B cell (primary cell): ENCODE results near the gene SYCE3. TPM values are rescaled to one million over a fixed set of nuclear protein-coding genes. Genes with fewer than 3 reads are reported as not detected.

Experiments used
- ATAC-seq: fragments of 200-7000 bp; cut with Tn5 transposase; one replicate; pipeline ENCODE4 v1.10.0; 2021; ENCODE audit warnings: low read depth, mild to moderate bottlenecking, moderate number of reproducible peaks, moderate library complexity
- CTCF ChIA-PET: fragments of 350-600 bp; sonication (Branson Sonifier 250); formaldehyde crosslinking; loops from one replicate; lab custom pipeline; 2021; ENCODE audit warnings: antibody characterized with exemption, inconsistent platforms; lab: Charles Lee
- POLR2A ChIA-PET: fragments of 350-600 bp; sonication (Branson Sonifier 250); formaldehyde crosslinking; loops from one replicate; lab custom pipeline; 2021; ENCODE audit warnings: antibody characterized with exemption; lab: Charles Lee
- DNase-seq: peaks from one replicate; pipeline ENCODE4 v3.0.0; 2013
- H2AFZ ChIP-seq: 2 replicates; pipeline ENCODE4 v1.6.1; 2012; ENCODE audit warnings: mild to moderate bottlenecking, low read depth, low read length; ENCODE audit not compliant: insufficient read depth, poor library complexity, severe bottlenecking
- H3K27ac ChIP-seq, 2 donors: 1 replicate in 1 of 2; 2 replicates in 1 of 2; pipeline ENCODE4 v1.5.1; 2012 to 2013; ENCODE audit warnings: low read length in 2 of 2, mild to moderate bottlenecking in 2 of 2, moderate library complexity in 1 of 2
- H3K27me3 ChIP-seq, 4 experiments: fragments of 200-600 bp in 1 of 4; sonication (generic) in 1 of 4; replicated peaks in 1 of 4; 1 replicate in 2 of 4; 2 replicates in 2 of 4; pipeline versions ENCODE4 v1.6.1 to v1.7.0; 2013 to 2016; ENCODE audit warnings: low read length in 3 of 4, mild to moderate bottlenecking in 2 of 4, mixed read lengths in 1 of 4, moderate library complexity in 1 of 4; ENCODE audit not compliant: insufficient read depth in 4 of 4, control insufficient read depth in 3 of 4; ENCODE audit errors: control extremely low read depth in 1 of 4
- H3K36me3 ChIP-seq, 2 experiments: replicated peaks in 1 of 2; 1 replicate in 1 of 2; 2 replicates in 1 of 2; pipeline versions ENCODE4 v1.6.1 to v1.7.1; 2013; ENCODE audit warnings: low read length in 1 of 2; ENCODE audit not compliant: insufficient read depth in 2 of 2, control insufficient read depth in 1 of 2; ENCODE audit errors: control extremely low read depth in 1 of 2, extremely low read depth in 1 of 2
- H3K4me1 ChIP-seq, 2 donors: fragments of 200-600 bp in 1 of 2; sonication (generic) in 1 of 2; 1 replicate in 1 of 2; 2 replicates in 1 of 2; pipeline versions ENCODE4 v1.5.1 to v1.6.1; 2013 to 2017; ENCODE audit warnings: low read length in 2 of 2; ENCODE audit not compliant: control insufficient read depth in 2 of 2, insufficient read depth in 2 of 2
- H3K4me2 ChIP-seq: replicated peaks from 2 replicates; pipeline ENCODE3; 2012; ENCODE audit warnings: mild to moderate bottlenecking, low read depth, low read length; ENCODE audit not compliant: poor library complexity, severe bottlenecking
- H3K4me3 ChIP-seq, 5 experiments: fragments of 200-600 bp in 1 of 5; sonication (generic) in 1 of 5; 1 replicate in 3 of 5; 2 replicates in 2 of 5; pipeline versions ENCODE4 v1.5.1 to v1.7.0; 2011 to 2016; ENCODE audit warnings: low read length in 4 of 5, mild to moderate bottlenecking in 4 of 5, low read depth in 2 of 5, control low read depth in 1 of 5, moderate library complexity in 1 of 5; ENCODE audit not compliant: insufficient read depth in 1 of 5; ENCODE audit errors: control extremely low read depth in 1 of 5, extremely low read depth in 1 of 5
- H3K79me2 ChIP-seq: fragments of 200-600 bp; sonication (generic); one replicate; pipeline ENCODE4 v1.6.0; 2016; ENCODE audit warnings: low read length; ENCODE audit not compliant: control insufficient read depth, insufficient read depth
- H3K9ac ChIP-seq: fragments of 200-600 bp; sonication (generic); 2 replicates; pipeline ENCODE4 v1.6.1; 2017; ENCODE audit warnings: mild to moderate bottlenecking, low read length, moderate library complexity
- H3K9me3 ChIP-seq, 3 donors: one replicate each; pipeline versions ENCODE4 v1.6.1 to v1.7.1; 2013; ENCODE audit warnings: low read length in 2 of 3; ENCODE audit not compliant: control insufficient read depth in 2 of 3, insufficient read depth in 1 of 3; ENCODE audit errors: control extremely low read depth in 1 of 3
- H4K20me1 ChIP-seq: 2 replicates; pipeline ENCODE4 v1.6.0; 2012; ENCODE audit warnings: mild to moderate bottlenecking, low read length; ENCODE audit not compliant: insufficient read depth, control insufficient read depth, poor library complexity, severe bottlenecking
- H3K27ac Mint-ChIP-seq: one replicate; pipeline ENCODE4 v1.8.0; 2021; ENCODE audit warnings: mixed read lengths
- H3K27me3 Mint-ChIP-seq: one replicate; pipeline ENCODE4 v1.8.0; 2021; ENCODE audit warnings: mixed read lengths
- H3K4me1 Mint-ChIP-seq: one replicate; pipeline ENCODE4 v1.8.0; 2021; ENCODE audit warnings: mixed read lengths
- H3K4me3 Mint-ChIP-seq: one replicate; pipeline ENCODE4 v1.8.0; 2021; ENCODE audit warnings: mixed read lengths
- H3K9me3 Mint-ChIP-seq: one replicate; pipeline ENCODE4 v1.8.0; 2022; ENCODE audit warnings: mixed read lengths; ENCODE audit not compliant: insufficient read depth
- EZH2 ChIP-seq: IDR thresholded peaks from 2 replicates; pipeline ENCODE4 v1.6.1; 2012; ENCODE audit warnings: borderline replicate concordance, low read depth, mild to moderate bottlenecking, moderate library complexity, low read length; ENCODE audit not compliant: insufficient read depth, poor library complexity, severe bottlenecking
- WGBS: methylation state at CpG from one replicate; pipeline ENCODE4 v1.1.5; 2013; ENCODE audit warnings: missing lambda C conversion rate; ENCODE audit not compliant: insufficient coverage; 5-methylcytosine and 5-hydroxymethylcytosine counted together
- intact Hi-C: fragments of 100-400 bp; cut with micrococcal nuclease; formaldehyde crosslinking; loops from one replicate; pipeline ENCODE4 v1.10.0; 2022
- polyA plus RNA-seq: library from polyadenylated mRNA; depleted of rRNA; stranded (reverse); fragments of >200 nt; gene quantifications from 2 replicates; pipeline ENCODE4 v1.2.3, GENCODE V29; 2012
- total RNA-seq, 2 donors: library from RNA; stranded (reverse); fragments of 120-200 nt in 1 of 2; gene quantifications; 1 replicate in 1 of 2; 2 replicates in 1 of 2; pipeline versions ENCODE4 v1.2.3 to v1.2.4, GENCODE V29; 2013 to 2022
- TF ChIP-seq, protein P1 (sequence below): fragments of 200-600 bp; IDR thresholded peaks from one replicate; pipeline ENCODE4 v1.8.0; 2022; ENCODE audit warnings: antibody characterized with exemption, mild to moderate bottlenecking

Gene SYCE3
- total and polyA plus RNA-seq, 2 donors (not counting 1 experiment from before 2014, with no cell fraction given) = not detected

GRCh38 chr22:50522806-50523438 is 39.8 kb downstream of the SYCE3 start:
- POLR2A ChIA-PET = interaction anchor here (0.7 kb wide), 1 partner anchor 23 kb away, joined by 3 read pairs; the partner anchor contains the start of gene KLHDC7B
- Histone ChIP-seq H3K9me3 (no peaks in the 10 kb centered on the region), H3K27me3 (no peaks in the 10 kb centered on the region), H3K4me2 (no peak overlapping the region), H2AFZ (no peak overlapping the region), H3K4me1 (peaks cover 16 to 30% of the 10 kb centered on the region in 2 donors), H3K36me3 (peaks cover 0 to 48% of the 10 kb centered on the region in 2 experiments), H3K4me3 (no peak overlapping the region), H3K79me2 (peaks cover 56% of the 10 kb centered on the region), H4K20me1 (peaks cover 32% of the 10 kb centered on the region), H3K27ac (no peak overlapping the region), H3K9ac (no peak overlapping the region)
- no peak for DNase-seq
- peaks cover 21% of the 10 kb centered on the region for H3K4me1 Mint-ChIP-seq
- intact Hi-C loops = no loop called here
- CTCF ChIA-PET = interaction anchor here (0.9 to 1.4 kb wide), 2 partner anchors 98 to 198 kb away, joined by 3 to 4 read pairs; no protein-coding TSS in a partner anchor
- no peaks in the 10 kb centered on the region for H3K27me3 Mint-ChIP-seq
- no peak overlapping the region for H3K27ac Mint-ChIP-seq
- WGBS = 95% methylated on average over 22 of the region's 22 CpGs
- ATAC-seq = no peak
- no peaks in the 10 kb centered on the region for H3K9me3 Mint-ChIP-seq
- TF ChIP-seq, protein P1, sequence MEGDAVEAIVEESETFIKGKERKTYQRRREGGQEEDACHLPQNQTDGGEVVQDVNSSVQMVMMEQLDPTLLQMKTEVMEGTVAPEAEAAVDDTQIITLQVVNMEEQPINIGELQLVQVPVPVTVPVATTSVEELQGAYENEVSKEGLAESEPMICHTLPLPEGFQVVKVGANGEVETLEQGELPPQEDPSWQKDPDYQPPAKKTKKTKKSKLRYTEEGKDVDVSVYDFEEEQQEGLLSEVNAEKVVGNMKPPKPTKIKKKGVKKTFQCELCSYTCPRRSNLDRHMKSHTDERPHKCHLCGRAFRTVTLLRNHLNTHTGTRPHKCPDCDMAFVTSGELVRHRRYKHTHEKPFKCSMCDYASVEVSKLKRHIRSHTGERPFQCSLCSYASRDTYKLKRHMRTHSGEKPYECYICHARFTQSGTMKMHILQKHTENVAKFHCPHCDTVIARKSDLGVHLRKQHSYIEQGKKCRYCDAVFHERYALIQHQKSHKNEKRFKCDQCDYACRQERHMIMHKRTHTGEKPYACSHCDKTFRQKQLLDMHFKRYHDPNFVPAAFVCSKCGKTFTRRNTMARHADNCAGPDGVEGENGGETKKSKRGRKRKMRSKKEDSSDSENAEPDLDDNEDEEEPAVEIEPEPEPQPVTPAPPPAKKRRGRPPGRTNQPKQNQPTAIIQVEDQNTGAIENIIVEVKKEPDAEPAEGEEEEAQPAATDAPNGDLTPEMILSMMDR = no peak
- no peak for TF ChIP-seq EZH2
- H3K4me3 Mint-ChIP-seq = no peak overlapping the region

GRCh38 chr22:50522208-50522805 is 40.4 kb downstream of the SYCE3 start:
- H3K4me1 Mint-ChIP-seq = peaks cover 14% of the 10 kb centered on the region
- H3K4me3 Mint-ChIP-seq = no peak overlapping the region
- no peaks in the 10 kb centered on the region for H3K27me3 Mint-ChIP-seq
- 98% methylated on average over 11 of the region's 15 CpGs for WGBS
- H3K27ac Mint-ChIP-seq = no peak overlapping the region
- peaks cover 0 to 54% of the 10 kb centered on the region in 2 experiments for H3K36me3 ChIP-seq
- intact Hi-C loops = no loop called here
- no peak for TF ChIP-seq EZH2
- TF ChIP-seq, protein P1 = no peak
- no peak for ATAC-seq
- ChIA-PET CTCF (interaction anchor here (0.9 to 1.4 kb wide), 2 partner anchors 99 to 197 kb away, joined by 3 to 4 read pairs; no protein-coding TSS in a partner anchor), POLR2A (interaction anchor here (0.7 kb wide), 1 partner anchor 23 kb away, joined by 3 read pairs; the partner anchor contains the start of gene KLHDC7B)
- H3K79me2 ChIP-seq = peaks cover 62% of the 10 kb centered on the region
- H3K4me1 ChIP-seq = peaks cover 13 to 24% of the 10 kb centered on the region in 2 donors
- H3K27ac ChIP-seq = no peak overlapping the region
- H3K9ac ChIP-seq = no peak overlapping the region
- no peaks in the 10 kb centered on the region for H3K9me3 Mint-ChIP-seq
- H2AFZ ChIP-seq = no peak overlapping the region
- no peak overlapping the region for H3K4me3 ChIP-seq
- no peak overlapping the region for H3K4me2 ChIP-seq
- H3K27me3 ChIP-seq = no peaks in the 10 kb centered on the region
- no peaks in the 10 kb centered on the region for H3K9me3 ChIP-seq
- no peak for DNase-seq
- H4K20me1 ChIP-seq = peaks cover 38% of the 10 kb centered on the region
